CD14-positive monocyte (primary cell): Measurements from ENCODE around the gene TNIK. TPM values are rescaled to one million over a fixed set of nuclear protein-coding genes. Genes with fewer than 3 reads are reported as not detected.

Experiments used
- DNase-seq, 3 donors: peaks; one replicate each; pipeline ENCODE4 v3.0.0-alpha.2; 2011 to 2022
- H2AFZ ChIP-seq: 2 replicates; pipeline ENCODE4 v1.6.0; 2012; ENCODE audit warnings: mild to moderate bottlenecking, low read depth, low read length, inconsistent platforms; ENCODE audit not compliant: insufficient read depth, poor library complexity, severe bottlenecking
- H3K27ac ChIP-seq, 2 donors: 1 replicate in 1 of 2; 2 replicates in 1 of 2; pipeline ENCODE4 v1.5.1; 2012 to 2013; ENCODE audit warnings: low read length in 2 of 2, control low read depth in 1 of 2, inconsistent platforms in 1 of 2, low read depth in 1 of 2, mild to moderate bottlenecking in 1 of 2
- H3K27me3 ChIP-seq, 2 donors: one replicate each; pipeline versions ENCODE4 v1.6.0 to v1.6.1; 2011 to 2013; ENCODE audit warnings: low read length in 2 of 2; ENCODE audit not compliant: control insufficient read depth in 2 of 2, insufficient read depth in 2 of 2
- H3K36me3 ChIP-seq, 2 donors: replicated peaks in 1 of 2; 1 replicate in 1 of 2; 2 replicates in 1 of 2; pipeline versions ENCODE4 v1.5.1 to v1.6.1; 2012 to 2013; ENCODE audit warnings: low read length in 2 of 2, control low read depth in 1 of 2, inconsistent platforms in 1 of 2, mild to moderate bottlenecking in 1 of 2; ENCODE audit not compliant: insufficient read depth in 2 of 2, control insufficient read depth in 1 of 2
- H3K4me1 ChIP-seq, 2 donors: 1 replicate in 1 of 2; 2 replicates in 1 of 2; pipeline versions ENCODE4 v1.5.1 to v1.6.1; 2012 to 2013; ENCODE audit warnings: low read length in 2 of 2, control low read depth in 1 of 2, inconsistent platforms in 1 of 2, mild to moderate bottlenecking in 1 of 2, moderate library complexity in 1 of 2; ENCODE audit not compliant: insufficient read depth in 2 of 2, control insufficient read depth in 1 of 2
- H3K4me2 ChIP-seq: replicated peaks from 2 replicates; pipeline ENCODE3; 2012; ENCODE audit warnings: low read length, moderate library complexity, mild to moderate bottlenecking; ENCODE audit not compliant: poor library complexity, severe bottlenecking; ENCODE audit errors: extremely low read depth
- H3K4me3 ChIP-seq, 3 experiments: fragments of 200-600 bp in 1 of 3; sonication (generic) in 1 of 3; replicated peaks in 1 of 3; 1 replicate in 2 of 3; 2 replicates in 1 of 3; pipeline ENCODE4 v1.5.1; 2011 to 2013; ENCODE audit warnings: low read length in 3 of 3, mild to moderate bottlenecking in 3 of 3, control low read depth in 2 of 3, low read depth in 2 of 3, inconsistent platforms in 1 of 3, moderate library complexity in 1 of 3
- H3K79me2 ChIP-seq: 2 replicates; pipeline ENCODE4 v1.6.0; 2012; ENCODE audit warnings: mild to moderate bottlenecking, control low read depth, inconsistent platforms, low read length, moderate library complexity; ENCODE audit not compliant: insufficient read depth
- H3K9ac ChIP-seq: 2 replicates; pipeline ENCODE4 v1.6.0; 2017; ENCODE audit warnings: low read length, mild to moderate bottlenecking; ENCODE audit not compliant: insufficient read depth, poor library complexity, severe bottlenecking
- H3K9me3 ChIP-seq, 2 donors: replicated peaks in 1 of 2; 1 replicate in 1 of 2; 2 replicates in 1 of 2; pipeline versions ENCODE4 v1.5.1 to v1.6.1; 2012 to 2013; ENCODE audit warnings: low read length in 2 of 2, control low read depth in 1 of 2; ENCODE audit not compliant: control insufficient read depth in 1 of 2, insufficient read depth in 1 of 2
- H4K20me1 ChIP-seq: 2 replicates; pipeline ENCODE4 v1.6.0; 2012; ENCODE audit warnings: mild to moderate bottlenecking, low read length, control low read depth, moderate library complexity; ENCODE audit not compliant: insufficient read depth
- H3K27ac Mint-ChIP-seq, 7 donors: one replicate each; pipeline ENCODE4 v1.8.0; 2020; ENCODE audit warnings: mild to moderate bottlenecking in 7 of 7, mixed read lengths in 7 of 7, moderate library complexity in 6 of 7, inconsistent platforms in 2 of 7
- H3K27me3 Mint-ChIP-seq, 3 donors: one replicate each; pipeline ENCODE4 v1.8.0; 2021 to 2022; ENCODE audit warnings: low read depth in 3 of 3, mild to moderate bottlenecking in 3 of 3, mixed read lengths in 3 of 3, moderate library complexity in 3 of 3, inconsistent platforms in 1 of 3
- H3K36me3 Mint-ChIP-seq, 2 donors: one replicate each; pipeline ENCODE4 v1.8.0; 2020; ENCODE audit warnings: mixed read lengths in 2 of 2, inconsistent platforms in 1 of 2, mild to moderate bottlenecking in 1 of 2
- H3K4me1 Mint-ChIP-seq: one replicate; pipeline ENCODE4 v1.8.0; 2020; ENCODE audit warnings: mild to moderate bottlenecking, mixed read lengths
- H3K4me3 Mint-ChIP-seq, 2 donors: one replicate each; pipeline ENCODE4 v1.8.0; 2020; ENCODE audit warnings: mild to moderate bottlenecking in 2 of 2, mixed read lengths in 2 of 2, moderate library complexity in 1 of 2
- H3K9me3 Mint-ChIP-seq, 7 donors: one replicate each; pipeline ENCODE4 v1.8.0; 2020 to 2022; ENCODE audit warnings: mixed read lengths in 7 of 7, mild to moderate bottlenecking in 6 of 7, moderate library complexity in 6 of 7, inconsistent platforms in 2 of 7
- CTCF ChIP-seq: fragments of 200-600 bp; IDR thresholded peaks from one replicate; pipeline ENCODE4 v1.8.0; 2022; ENCODE audit warnings: antibody characterized with exemption, mild to moderate bottlenecking
- whole genome bisulfite sequencing: methylation state at CpG from one replicate; pipeline ENCODE4 v1.1.5; 2013; ENCODE audit warnings: missing lambda C conversion rate; ENCODE audit not compliant: insufficient coverage; 5-methylcytosine and 5-hydroxymethylcytosine counted together
- intact Hi-C, 2 donors: fragments of 100-400 bp; cut with micrococcal nuclease; formaldehyde crosslinking; loops; one replicate each; pipeline versions ENCODE4 v1.15.0 to v1.15.1; 2023
- polyA plus RNA-seq, 3 donors: library from polyadenylated mRNA; depleted of rRNA in 1 of 3; unstranded in 2 of 3; stranded (reverse) in 1 of 3; fragments of 300-500 nt in 2 of 3; fragments of >200 nt in 1 of 3; fragmentation: Illumina TruSeq in 2 of 3; gene quantifications; 1 replicate in 2 of 3; 2 replicates in 1 of 3; pipeline ENCODE4 v1.2.3, GENCODE V29; 2012 to 2021

TNIK gene
- polyA plus RNA-seq, 3 donors, result 0.36 to 1.8 (median 0.75) TPM

GRCh38 chr3:171465763-171466162 lies 5.6 kb upstream of the TNIK start:
- Mint-ChIP-seq H3K36me3 (no peaks in the 10 kb centered on the region), H3K9me3 (peaks cover 0 to 4% (median 0%) of the 10 kb centered on the region in 7 donors), H3K4me3 (no peak overlapping the region), H3K27me3 (peaks cover 18 to 22% (median 22%) of the 10 kb centered on the region in 3 donors), H3K4me1 (peaks cover 13% of the 10 kb centered on the region), H3K27ac (no peak overlapping the region)
- Histone ChIP-seq H4K20me1 (no peaks in the 10 kb centered on the region), H3K4me3 (no peak overlapping the region), H3K79me2 (no peaks in the 10 kb centered on the region), H3K27me3 (peaks cover 9 to 15% of the 10 kb centered on the region in 2 donors), H3K27ac (no peak overlapping the region), H2AFZ (no peak overlapping the region), H3K36me3 (no peaks in the 10 kb centered on the region), H3K9me3 (no peaks in the 10 kb centered on the region), H3K9ac (no peak overlapping the region), H3K4me2 (no peak overlapping the region), H3K4me1 (peaks cover 9 to 10% of the 10 kb centered on the region in 2 donors)
- intact Hi-C loops, result no loop called here
- DNase-seq, result no peak
- no peak for TF ChIP-seq CTCF
- WGBS, result 80% methylated on average over 2 of the region's 3 CpGs

GRCh38 chr3:171464462-171464861 lies 4.3 kb upstream of the TNIK start:
- no CpG with 5 or more reads among the region's 3 CpGs for WGBS
- peaks cover 0 to 3% of the 10 kb centered on the region in 2 donors for H3K36me3 Mint-ChIP-seq
- no peak for DNase-seq

More at GRCh38 chr3:171464462-171464861, 4.3 kb upstream of the TNIK start:
- Mint-ChIP-seq H3K27me3 (peaks cover 25 to 33% (median 26%) of the 10 kb centered on the region in 3 donors), H3K27ac (no peak overlapping the region), H3K9me3 (peaks cover 0 to 4% (median 0%) of the 10 kb centered on the region in 7 donors), H3K4me3 (no peak overlapping the region), H3K4me1 (peaks cover 21% of the 10 kb centered on the region)
- intact Hi-C loops, result no loop called here
- Histone ChIP-seq H3K4me3 (no peak overlapping the region), H4K20me1 (no peaks in the 10 kb centered on the region), H2AFZ (no peak overlapping the region), H3K4me2 (no peak overlapping the region), H3K27ac (no peak overlapping the region), H3K36me3 (no peaks in the 10 kb centered on the region), H3K4me1 (peaks cover 11% of the 10 kb centered on the region in 2 donors), H3K9ac (no peak overlapping the region), H3K27me3 (peaks cover 9 to 19% of the 10 kb centered on the region in 2 donors), H3K79me2 (no peaks in the 10 kb centered on the region), H3K9me3 (no peaks in the 10 kb centered on the region)
- TF ChIP-seq CTCF, result no peak
